AG04450 (cell line): ENCODE measurements around the gene RNF130. TPM values are rescaled to one million over a fixed set of nuclear protein-coding genes. Genes with fewer than 3 reads are reported as not detected.

ENCODE experiments used
- CTCF ChIA-PET: fragments of 300-600, 350-600 bp; formaldehyde crosslinking; extraction: SDS; loops from one replicate; lab custom pipeline; 2022; ENCODE audit warnings: antibody characterized with exemption, inconsistent platforms; lab: Charles Lee
- POLR2A ChIA-PET: fragments of 350-600 bp; formaldehyde crosslinking; extraction: SDS; loops from one replicate; lab custom pipeline; 2021; ENCODE audit warnings: antibody characterized with exemption, inconsistent platforms; lab: Yijun Ruan, JAX
- DNase-seq: peaks from one replicate; pipeline ENCODE4 v3.0.0-alpha.2; 2011; ENCODE audit warnings: low read depth, low spot score
- H3K27ac ChIP-seq: one replicate; pipeline ENCODE4 v1.5.1; 2012; ENCODE audit warnings: low read depth, low read length, control low read depth
- H3K27me3 ChIP-seq: one replicate; pipeline ENCODE4 v1.6.0; 2012; ENCODE audit warnings: low read length; ENCODE audit not compliant: control insufficient read depth, insufficient read depth
- H3K4me3 ChIP-seq: 2 replicates; pipeline ENCODE4 v1.5.1; 2011; ENCODE audit warnings: mild to moderate bottlenecking, low read depth, low read length, control low read depth
- H3K9me3 ChIP-seq: 2 replicates; pipeline ENCODE4 v1.5.1; 2012; ENCODE audit warnings: low read length; ENCODE audit not compliant: control insufficient read depth, insufficient read depth
- CTCF ChIP-seq: IDR thresholded peaks from 2 replicates; pipeline ENCODE4 v1.5.1; 2011; ENCODE audit warnings: low read depth, low read length, control low read depth, inconsistent platforms
- polyA plus RNA-seq: library from polyadenylated mRNA; depleted of rRNA; stranded (reverse); fragments of >200 nt; gene quantifications from 2 replicates; pipeline ENCODE4 v1.2.3, GENCODE V29; 2011

RNF130 gene
- polyA plus RNA-seq, 1 experiment = 38.9 TPM

DNA sequence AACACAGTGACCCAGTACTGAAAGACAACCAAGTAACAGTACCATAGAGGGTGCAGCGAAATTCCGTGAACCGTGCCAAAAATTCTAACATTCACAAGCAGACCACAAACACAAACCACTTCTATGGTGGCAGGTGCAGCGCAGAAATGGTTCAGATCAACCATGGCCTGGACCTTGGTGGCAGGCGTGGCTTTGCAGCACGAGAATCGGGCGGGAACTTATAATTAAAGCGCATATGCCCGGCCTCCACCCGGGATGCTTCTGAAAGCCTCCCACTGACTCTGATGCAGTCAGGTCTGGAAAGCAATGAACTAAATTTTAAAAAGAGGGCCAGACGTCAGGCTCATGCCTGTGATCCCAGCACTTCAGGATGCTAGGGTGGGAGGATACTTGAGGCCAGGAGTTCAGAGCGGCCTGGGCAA is 95.8 kb downstream of the RNF130 start:
- H3K9me3 ChIP-seq = no peaks in the 10 kb centered on the region
- H3K4me3 ChIP-seq = no peak overlapping the region
- no peaks in the 10 kb centered on the region for H3K27me3 ChIP-seq
- CTCF ChIA-PET = interaction anchor here (0.6 kb wide), 2 partner anchors 32 to 286 kb away, joined by 3 to 5 read pairs; no protein-coding TSS in a partner anchor
- H3K27ac ChIP-seq = no peak overlapping the region
- no peak for DNase-seq
- TF ChIP-seq CTCF = no peak
- POLR2A ChIA-PET = interaction anchor here (0.5 kb wide), 1 partner anchor 16 kb away, joined by 3 read pairs; no protein-coding TSS in a partner anchor

DNA sequence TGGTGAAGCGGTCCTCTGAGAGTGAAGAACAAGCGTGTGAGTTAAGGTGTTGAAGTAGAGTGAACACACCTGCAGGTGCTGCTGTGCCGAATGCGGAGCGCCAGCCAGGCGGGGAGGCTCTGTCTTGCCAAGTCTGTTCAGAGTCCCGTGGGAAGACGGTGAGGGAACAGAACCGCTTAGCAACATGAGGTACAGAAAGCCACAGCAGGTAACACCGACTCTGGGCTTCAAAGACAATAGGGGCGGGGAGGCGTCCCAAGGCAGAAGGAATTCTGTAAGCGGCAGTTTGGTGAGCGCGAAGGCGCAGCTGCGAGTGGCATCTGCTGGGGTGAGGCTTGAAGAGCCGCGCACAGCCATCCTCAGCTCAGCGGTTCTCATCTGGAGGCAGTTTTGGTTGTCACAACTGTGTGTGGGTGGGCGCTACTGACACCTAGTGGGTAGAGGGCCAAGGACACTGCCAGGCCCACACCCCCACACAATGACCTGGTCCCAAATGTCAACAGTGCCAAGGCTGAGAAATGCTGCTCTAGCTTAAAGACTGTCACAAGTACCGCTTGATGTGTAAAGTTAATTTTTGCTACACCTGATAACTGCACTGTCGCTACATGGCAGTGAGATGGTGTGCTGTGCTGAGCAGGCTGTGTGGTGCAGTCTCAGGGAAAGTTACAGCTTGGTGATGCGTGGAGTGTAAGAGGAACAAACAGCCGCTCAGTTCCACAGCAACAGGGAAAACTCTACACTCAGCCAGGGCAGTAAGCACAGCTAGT is 96.4 kb downstream of the RNF130 start:
- POLR2A ChIA-PET = interaction anchor here (0.5 kb wide), 1 partner anchor 15 kb away, joined by 3 read pairs; no protein-coding TSS in a partner anchor
- Histone ChIP-seq H3K9me3 (no peaks in the 10 kb centered on the region), H3K4me3 (no peak overlapping the region)

GRCh38 chr5:179974246-179974945 is 97.2 kb downstream of the RNF130 start:
- POLR2A ChIA-PET = no interaction called here
- CTCF ChIA-PET = interaction anchor here (0.6 kb wide), 1 partner anchor 117 kb away, joined by 4 read pairs; no protein-coding TSS in a partner anchor
- H3K27me3 ChIP-seq = no peaks in the 10 kb centered on the region

More for the DNA sequence above, 96.4 kb downstream of the RNF130 start:
- H3K27ac ChIP-seq = no peak overlapping the region
- no peak for DNase-seq
- peak; percentile 33; the same call in 1 of the 2 replicates for TF ChIP-seq CTCF
- H3K27me3 ChIP-seq = no peaks in the 10 kb centered on the region
- CTCF ChIA-PET = interaction anchor here (0.6 kb wide), 3 partner anchors 32 to 285 kb away, joined by 3 to 5 read pairs (median 4); no protein-coding TSS in a partner anchor

GRCh38 chr5:179973391-179973790 is 98.2 kb downstream of the RNF130 start:
- Histone ChIP-seq H3K27me3 (no peaks in the 10 kb centered on the region), H3K27ac (no peak overlapping the region), H3K4me3 (no peak overlapping the region), H3K9me3 (no peaks in the 10 kb centered on the region)
- ChIA-PET POLR2A (no interaction called here), CTCF (no interaction called here)
- DNase-seq = no peak
- TF ChIP-seq CTCF = no peak

More at GRCh38 chr5:179974246-179974945, 97.2 kb downstream of the RNF130 start:
- TF ChIP-seq CTCF = no peak
- H3K4me3 ChIP-seq = no peak overlapping the region
- no peak for DNase-seq
- H3K9me3 ChIP-seq = no peaks in the 10 kb centered on the region
- H3K27ac ChIP-seq = no peak overlapping the region
